GM12872 (cell line): ENCODE data around the gene VTN.

Source experiments
- TF ChIP-seq, protein P1 (sequence below): IDR thresholded peaks from 3 replicates; pipeline ENCODE4 v1.5.1; 2011; ENCODE audit warnings: low read depth, mild to moderate bottlenecking, low read length, moderate library complexity; ENCODE audit not compliant: insufficient read depth

VTN gene

DNA sequence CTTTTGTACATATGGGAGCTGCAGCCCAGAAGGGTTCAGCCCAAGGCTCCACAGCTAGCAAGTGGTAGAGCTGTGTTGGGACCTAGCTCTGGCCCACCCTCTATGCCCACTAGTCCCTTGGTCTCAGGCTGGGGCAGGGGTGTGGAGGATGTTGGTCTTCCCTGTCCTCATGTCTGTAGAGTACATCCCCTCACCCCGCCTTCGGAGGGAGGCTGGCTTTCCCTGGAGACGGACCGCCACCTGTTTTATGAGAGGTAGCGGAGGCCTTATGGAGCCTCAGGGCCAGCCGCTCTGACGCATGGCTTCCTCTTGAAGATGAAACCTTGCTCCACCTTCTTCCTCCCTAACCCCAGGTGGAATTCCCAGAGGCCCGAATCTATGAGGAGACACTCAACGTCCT lies 26.1 kb downstream of the VTN start:
- TF ChIP-seq, protein P1, sequence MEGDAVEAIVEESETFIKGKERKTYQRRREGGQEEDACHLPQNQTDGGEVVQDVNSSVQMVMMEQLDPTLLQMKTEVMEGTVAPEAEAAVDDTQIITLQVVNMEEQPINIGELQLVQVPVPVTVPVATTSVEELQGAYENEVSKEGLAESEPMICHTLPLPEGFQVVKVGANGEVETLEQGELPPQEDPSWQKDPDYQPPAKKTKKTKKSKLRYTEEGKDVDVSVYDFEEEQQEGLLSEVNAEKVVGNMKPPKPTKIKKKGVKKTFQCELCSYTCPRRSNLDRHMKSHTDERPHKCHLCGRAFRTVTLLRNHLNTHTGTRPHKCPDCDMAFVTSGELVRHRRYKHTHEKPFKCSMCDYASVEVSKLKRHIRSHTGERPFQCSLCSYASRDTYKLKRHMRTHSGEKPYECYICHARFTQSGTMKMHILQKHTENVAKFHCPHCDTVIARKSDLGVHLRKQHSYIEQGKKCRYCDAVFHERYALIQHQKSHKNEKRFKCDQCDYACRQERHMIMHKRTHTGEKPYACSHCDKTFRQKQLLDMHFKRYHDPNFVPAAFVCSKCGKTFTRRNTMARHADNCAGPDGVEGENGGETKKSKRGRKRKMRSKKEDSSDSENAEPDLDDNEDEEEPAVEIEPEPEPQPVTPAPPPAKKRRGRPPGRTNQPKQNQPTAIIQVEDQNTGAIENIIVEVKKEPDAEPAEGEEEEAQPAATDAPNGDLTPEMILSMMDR: no peak

DNA sequence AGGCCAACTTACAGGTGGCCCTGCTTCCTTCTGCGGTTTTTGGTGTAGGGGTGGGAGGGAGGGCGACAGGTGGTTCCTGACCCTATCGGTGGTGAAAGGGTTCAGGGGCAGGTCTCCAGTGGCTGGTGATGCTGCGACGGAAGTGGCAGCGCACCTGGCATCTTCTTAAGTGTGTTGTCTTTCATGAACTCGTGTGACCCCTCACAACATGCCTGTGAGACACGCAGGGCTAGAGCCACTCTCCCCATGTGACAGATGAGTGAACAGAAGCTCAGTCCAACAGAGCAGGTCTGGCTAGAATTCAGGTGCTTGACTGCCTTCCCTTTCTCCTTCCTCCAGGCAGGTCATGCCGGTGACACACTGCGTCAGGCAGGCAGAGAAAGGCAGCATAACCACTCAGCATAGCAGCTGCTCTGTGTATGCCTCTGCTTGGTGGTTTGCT lies 26.6 kb downstream of the VTN start:
- TF ChIP-seq, protein P1: no peak

DNA sequence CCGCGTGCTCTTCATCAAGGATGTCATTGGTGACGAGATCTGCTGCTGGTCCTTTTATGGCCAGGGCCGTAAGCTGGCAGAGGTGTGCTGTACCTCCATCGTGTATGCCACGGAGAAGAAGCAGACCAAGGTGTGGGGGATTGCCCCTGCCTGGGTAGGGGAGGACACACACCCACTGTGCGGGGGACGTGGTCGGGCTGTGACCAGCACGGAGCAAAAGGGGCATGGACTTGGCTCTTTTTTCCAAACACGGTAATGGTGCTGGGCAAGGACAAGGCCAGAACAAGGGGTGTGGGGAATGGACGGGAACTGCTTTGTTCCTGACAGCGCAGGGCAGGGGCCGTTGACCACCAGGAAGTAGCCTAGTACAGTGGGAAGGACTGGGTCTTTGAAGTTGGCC lies 27.8 kb downstream of the VTN start:
- TF ChIP-seq, protein P1: no peak

GRCh38 chr17:28341516-28341915 lies 28.6 kb downstream of the VTN start:
- TF ChIP-seq, protein P1: no peak

GRCh38 chr17:28340374-28340773 lies 29.7 kb downstream of the VTN start:
- TF ChIP-seq, protein P1: no peak

GRCh38 chr17:28339431-28339830 lies 30.7 kb downstream of the VTN start:
- TF ChIP-seq, protein P1: no peak

DNA sequence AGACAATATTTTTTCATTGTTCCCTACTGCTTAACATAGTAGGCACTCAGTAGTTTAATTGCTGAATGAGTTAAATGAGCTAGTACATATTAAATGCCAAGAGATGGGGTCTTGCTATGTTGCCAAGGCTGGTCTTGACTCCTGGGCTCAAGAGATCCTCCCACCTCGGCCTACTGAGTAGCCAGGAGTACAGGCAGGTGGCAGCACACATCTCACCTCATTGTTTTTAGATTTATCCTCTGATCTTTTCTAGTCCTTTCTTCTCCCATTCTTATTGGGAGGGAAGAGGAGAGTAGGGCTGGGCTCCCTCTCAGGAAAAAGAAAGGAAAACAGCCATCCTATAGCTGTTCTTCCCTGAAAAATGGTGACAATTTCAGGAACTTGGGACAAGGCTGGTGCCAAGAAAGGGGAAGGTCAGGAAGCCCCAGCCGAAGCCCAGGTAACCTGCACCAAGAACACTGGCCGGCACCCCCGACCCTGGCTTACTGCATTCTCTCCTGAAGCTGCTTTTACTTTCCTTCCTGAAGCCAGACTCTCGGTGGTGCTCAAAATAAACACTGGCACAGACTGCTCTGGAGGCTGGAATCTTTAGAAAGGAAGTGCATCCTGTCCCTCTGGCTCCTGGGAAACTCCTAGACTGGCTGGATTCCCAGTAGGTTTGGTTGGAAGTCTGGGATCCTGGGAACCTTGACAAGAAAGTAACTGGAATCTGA lies 31.9 kb downstream of the VTN start:
- TF ChIP-seq, protein P1: no peak
